Measurements from ENCODE around the gene LACRT.

- TF ChIP-seq CTCF (IDR thresholded peaks at IDR 0.05; ENCODE audit: poor library complexity) (no peak), EZH2 (IDR thresholded peaks at IDR 0.05; ENCODE audit: borderline replicate concordance) (no peak), EZH2phosphoT487 (IDR thresholded peaks at IDR 0.05; ENCODE audit: low read depth, severe bottlenecking, unreplicated experiment) (no peak)
Measured at GRCh38 chr12:54641089-54641488, 6.4 kb upstream of the LACRT start.
